Activated naive CD8-positive, alpha-beta T cell (primary cell): ENCODE measurements around the gene SETD2.
"Not testable (repeated sequence)": the region's sequence is repeated elsewhere in the genome, so short reads cannot be mapped to it uniquely, and the experiment has no call there.

Experiments used
- H3K27ac Mint-ChIP-seq: one replicate; pipeline ENCODE4 v1.8.0; 2021; ENCODE audit warnings: mixed read lengths
- H3K27me3 Mint-ChIP-seq: one replicate; pipeline ENCODE4 v1.8.0; 2021; ENCODE audit warnings: mixed read lengths
- H3K36me3 Mint-ChIP-seq: one replicate; pipeline ENCODE4 v1.8.0; 2021; ENCODE audit warnings: mixed read lengths
- H3K4me1 Mint-ChIP-seq: one replicate; pipeline ENCODE4 v1.8.0; 2021; ENCODE audit warnings: low read depth, mixed read lengths
- H3K4me3 Mint-ChIP-seq: one replicate; pipeline ENCODE4 v1.8.0; 2021; ENCODE audit warnings: mild to moderate bottlenecking, mixed read lengths
- H3K9me3 Mint-ChIP-seq: one replicate; pipeline ENCODE4 v1.8.0; 2021; ENCODE audit warnings: low read depth, mixed read lengths

SETD2 gene

GRCh38 chr3:47161983-47162696, 1.8 kb downstream of the SETD2 start:
- peaks cover 66% of the 10 kb centered on the region for H3K4me1 Mint-ChIP-seq
- peak overlapping the region; percentile 99 for H3K27ac Mint-ChIP-seq

DNA sequence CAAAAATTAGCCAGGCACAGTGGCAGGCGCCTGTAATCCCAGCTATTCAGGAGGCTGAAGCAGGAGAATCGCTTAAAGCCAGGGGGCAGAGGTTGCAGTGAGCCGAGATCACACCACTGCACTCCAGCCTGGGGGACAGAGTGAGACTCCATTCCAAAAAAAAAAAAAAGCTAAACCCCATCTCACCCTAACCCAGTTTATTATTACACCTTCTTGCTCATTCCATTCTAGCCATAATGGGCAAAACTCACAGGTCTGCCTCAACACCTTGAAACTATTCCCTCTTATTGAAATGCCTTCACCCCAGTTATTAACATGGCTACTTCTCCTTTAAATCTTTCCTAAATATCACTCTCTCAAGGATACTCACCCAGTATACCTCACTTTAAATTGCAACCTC, 4.1 kb downstream of the SETD2 start:
- Mint-ChIP-seq H3K36me3 (peaks cover 2% of the 10 kb centered on the region), H3K27ac (no peak overlapping the region), H3K4me3 (peak overlapping the region; percentile 65), H3K27me3 (no peaks in the 10 kb centered on the region), H3K9me3 (no peaks in the 10 kb centered on the region), H3K4me1 (peaks cover 73% of the 10 kb centered on the region)

More at GRCh38 chr3:47161983-47162696, 1.8 kb downstream of the SETD2 start:
- Mint-ChIP-seq H3K4me3 (peak overlapping the region; percentile 97), H3K9me3 (no peaks in the 10 kb centered on the region), H3K27me3 (no peaks in the 10 kb centered on the region), H3K36me3 (peaks cover 2% of the 10 kb centered on the region)

DNA sequence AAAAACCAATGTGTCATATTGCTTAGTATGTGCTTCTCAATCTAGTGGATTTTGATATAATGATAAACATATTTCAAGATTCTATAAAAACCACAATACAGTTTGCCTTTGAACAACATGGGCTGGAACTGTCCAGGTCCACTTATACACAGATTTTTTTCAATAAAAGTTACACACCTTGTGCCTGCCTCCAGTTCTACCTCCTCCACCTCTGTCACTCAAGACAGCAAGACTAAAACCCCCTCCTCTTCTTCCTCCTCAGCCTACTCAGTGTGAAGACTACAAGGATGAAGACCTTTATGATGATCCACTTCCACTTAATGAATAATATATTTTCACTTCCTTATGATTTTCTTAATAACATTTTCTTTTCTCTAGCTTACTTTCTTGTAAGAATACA, 5.7 kb downstream of the SETD2 start:
- Mint-ChIP-seq H3K27ac (peak overlapping the region; percentile 24), H3K4me3 (peak overlapping the region; percentile 11), H3K27me3 (no peaks in the 10 kb centered on the region), H3K9me3 (no peaks in the 10 kb centered on the region), H3K4me1 (peaks cover 84% of the 10 kb centered on the region), H3K36me3 (peaks cover 5% of the 10 kb centered on the region)

- Mint-ChIP-seq H3K9me3 (no peaks in the 10 kb centered on the region), H3K4me1 (peaks cover 84% of the 10 kb centered on the region), H3K27me3 (no peaks in the 10 kb centered on the region)
These were observed 7.5 kb downstream of the SETD2 start for GRCh38 chr3:47156396-47156795.

DNA sequence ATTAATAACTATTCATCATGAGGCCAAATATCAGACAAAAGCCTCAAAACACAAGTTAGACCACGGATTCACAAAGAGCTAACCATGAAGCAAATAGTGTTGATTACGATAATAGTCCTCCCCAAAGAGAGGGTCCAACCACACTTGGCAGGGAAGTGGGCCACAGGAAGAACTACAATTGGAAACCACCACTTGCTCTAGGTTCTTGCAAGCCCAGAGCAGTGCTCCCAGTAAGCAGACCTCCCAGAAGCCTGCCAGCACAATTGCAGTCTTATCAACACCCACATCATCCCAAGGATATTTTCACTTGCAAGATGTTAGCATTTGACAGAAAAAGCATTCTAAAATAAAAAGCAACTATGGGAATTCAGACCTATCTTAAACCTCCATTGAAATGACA, 11.3 kb downstream of the SETD2 start:
- H3K27me3 Mint-ChIP-seq, result no peaks in the 10 kb centered on the region
- H3K4me3 Mint-ChIP-seq, result peak overlapping the region; percentile 12
- peaks cover 3% of the 10 kb centered on the region for H3K36me3 Mint-ChIP-seq
- no peaks in the 10 kb centered on the region for H3K9me3 Mint-ChIP-seq
- peaks cover 76% of the 10 kb centered on the region for H3K4me1 Mint-ChIP-seq
- no peak overlapping the region for H3K27ac Mint-ChIP-seq

More at GRCh38 chr3:47156396-47156795, 7.5 kb downstream of the SETD2 start:
- H3K36me3 Mint-ChIP-seq, result peaks cover 5% of the 10 kb centered on the region
- H3K27ac Mint-ChIP-seq, result peak overlapping the region; percentile 8
- H3K4me3 Mint-ChIP-seq, result no peak overlapping the region

- Mint-ChIP-seq H3K27me3 (no peaks in the 10 kb centered on the region), H3K27ac (no peak overlapping the region), H3K36me3 (peaks cover 3% of the 10 kb centered on the region), H3K9me3 (no peaks in the 10 kb centered on the region), H3K4me1 (peaks cover 69% of the 10 kb centered on the region), H3K4me3 (peak overlapping the region; percentile 47)
These were observed 12.1 kb downstream of the SETD2 start for GRCh38 chr3:47151836-47152235.

DNA sequence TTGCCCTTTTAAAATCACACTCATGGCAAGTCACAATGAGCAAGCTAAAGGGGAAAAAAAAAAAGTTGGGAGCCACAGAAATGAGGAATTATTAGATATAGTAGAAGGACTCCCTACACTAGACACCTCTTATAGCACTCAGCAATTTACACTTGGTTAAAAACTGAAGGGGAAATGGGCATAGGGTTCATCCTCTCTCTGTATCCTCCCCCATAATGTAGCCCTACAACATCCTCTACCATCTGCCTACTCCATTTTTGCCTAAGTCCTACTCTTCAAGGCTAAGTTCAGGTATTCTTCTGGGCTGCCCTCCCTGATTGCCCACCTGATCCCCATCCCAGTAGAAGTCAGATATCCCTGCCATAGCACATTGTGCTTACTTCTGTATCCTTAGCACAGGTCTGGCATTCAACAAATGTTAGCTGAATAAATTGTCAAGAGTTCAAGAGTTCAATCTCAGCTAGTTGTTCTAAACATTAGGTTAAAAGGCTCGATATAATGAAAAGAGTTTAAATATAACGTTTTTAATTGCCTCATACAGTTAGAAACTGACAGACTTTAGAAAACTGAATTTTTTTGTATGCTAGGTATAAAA, 14.5 kb downstream of the SETD2 start:
- H3K9me3 Mint-ChIP-seq, result no peaks in the 10 kb centered on the region
- peak overlapping the region; percentile 34 for H3K27ac Mint-ChIP-seq
- H3K4me3 Mint-ChIP-seq, result peak overlapping the region; percentile 30
- H3K4me1 Mint-ChIP-seq, result peaks cover 61% of the 10 kb centered on the region
- peaks cover 2% of the 10 kb centered on the region for H3K36me3 Mint-ChIP-seq
- H3K27me3 Mint-ChIP-seq, result no peaks in the 10 kb centered on the region

DNA sequence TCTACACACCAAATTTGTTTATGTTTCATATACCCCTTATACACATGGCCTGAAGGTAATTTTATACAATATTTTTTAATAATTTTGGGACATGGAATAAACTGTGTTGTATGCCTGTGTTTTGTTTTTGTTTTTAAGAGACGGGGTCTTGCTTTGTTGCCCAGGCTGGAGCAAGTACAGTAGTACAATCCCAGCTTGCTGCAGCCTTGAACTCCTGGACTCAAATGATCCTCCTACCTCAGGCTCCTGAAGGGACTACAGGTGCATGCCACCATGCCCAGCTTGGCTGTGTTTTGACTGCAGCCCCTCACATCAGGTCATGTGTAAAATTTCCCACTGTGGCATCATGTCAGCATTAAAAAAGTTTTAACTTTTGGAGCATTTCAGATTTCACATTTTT, 18.6 kb downstream of the SETD2 start:
- Mint-ChIP-seq H3K36me3 (no peaks in the 10 kb centered on the region), H3K9me3 (no peaks in the 10 kb centered on the region), H3K27ac (no peak overlapping the region), H3K27me3 (no peaks in the 10 kb centered on the region), H3K4me1 (peaks cover 58% of the 10 kb centered on the region), H3K4me3 (no peak overlapping the region)

DNA sequence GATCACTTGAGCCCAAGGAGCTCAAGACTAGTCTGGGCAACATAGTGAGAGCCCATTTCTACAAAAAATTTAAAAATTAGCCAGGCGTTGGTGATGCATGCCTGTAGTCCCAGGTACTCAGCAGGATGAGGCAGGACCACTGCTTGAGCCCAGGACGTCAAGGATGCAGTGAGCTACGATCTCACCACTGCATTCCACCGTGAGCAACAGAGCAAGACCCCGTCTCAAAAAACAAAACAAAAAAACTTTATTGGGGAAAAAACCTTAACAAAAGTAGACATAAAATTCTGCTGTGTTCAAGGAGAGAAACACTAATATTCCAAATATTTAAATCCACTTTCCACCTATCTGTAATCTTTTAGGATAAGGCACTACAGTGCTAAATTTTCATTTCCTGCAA, 20.8 kb downstream of the SETD2 start:
- peaks cover 3% of the 10 kb centered on the region for H3K36me3 Mint-ChIP-seq
- peaks cover 58% of the 10 kb centered on the region for H3K4me1 Mint-ChIP-seq
- peak overlapping the region; percentile 7 for H3K4me3 Mint-ChIP-seq
- no peak overlapping the region for H3K27ac Mint-ChIP-seq
- no peaks in the 10 kb centered on the region for H3K9me3 Mint-ChIP-seq
- no peaks in the 10 kb centered on the region for H3K27me3 Mint-ChIP-seq

DNA sequence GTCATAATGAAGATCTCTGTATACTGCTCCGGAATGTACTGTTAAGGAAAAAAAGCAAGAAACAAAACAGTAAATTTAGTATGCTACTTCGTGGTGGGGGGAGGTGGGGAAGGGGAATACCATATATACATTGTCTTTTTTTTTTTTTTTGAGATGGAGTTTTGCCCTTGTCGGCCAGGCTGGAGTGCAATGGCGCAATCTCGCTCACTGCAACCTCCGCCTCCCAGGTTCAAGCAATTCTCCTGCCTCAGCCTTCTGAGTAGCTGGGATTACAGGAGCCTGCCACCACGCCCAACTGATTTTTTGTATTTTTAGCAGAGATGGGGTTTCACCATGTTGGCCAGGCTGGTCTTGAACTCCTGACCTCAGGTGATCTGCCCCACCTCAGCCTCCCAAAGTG, 21.4 kb downstream of the SETD2 start:
- not testable (repeated sequence) for H3K4me3 Mint-ChIP-seq, H3K27me3 Mint-ChIP-seq, H3K9me3 Mint-ChIP-seq, H3K27ac Mint-ChIP-seq, H3K36me3 Mint-ChIP-seq
- peaks cover 56% of the 10 kb centered on the region for H3K4me1 Mint-ChIP-seq

- Mint-ChIP-seq H3K4me1 (peaks cover 58% of the 10 kb centered on the region), H3K27ac (peak overlapping the region; percentile 68), H3K4me3 (peak overlapping the region; percentile 59)
- H3K27me3 Mint-ChIP-seq, H3K36me3 Mint-ChIP-seq, H3K9me3 Mint-ChIP-seq: not testable (repeated sequence)
These were observed 22.9 kb downstream of the SETD2 start for GRCh38 chr3:47140973-47141461.

GRCh38 chr3:47140553-47140952, 23.4 kb downstream of the SETD2 start:
- not testable (repeated sequence) for H3K4me3 Mint-ChIP-seq, H3K27me3 Mint-ChIP-seq, H3K27ac Mint-ChIP-seq, H3K36me3 Mint-ChIP-seq, H3K9me3 Mint-ChIP-seq
- H3K4me1 Mint-ChIP-seq, result peaks cover 60% of the 10 kb centered on the region

- Mint-ChIP-seq H3K4me1 (peaks cover 62% of the 10 kb centered on the region), H3K4me3 (no peak overlapping the region), H3K27me3 (no peaks in the 10 kb centered on the region)
These were observed 29.6 kb downstream of the SETD2 start for GRCh38 chr3:47134311-47134710.

DNA sequence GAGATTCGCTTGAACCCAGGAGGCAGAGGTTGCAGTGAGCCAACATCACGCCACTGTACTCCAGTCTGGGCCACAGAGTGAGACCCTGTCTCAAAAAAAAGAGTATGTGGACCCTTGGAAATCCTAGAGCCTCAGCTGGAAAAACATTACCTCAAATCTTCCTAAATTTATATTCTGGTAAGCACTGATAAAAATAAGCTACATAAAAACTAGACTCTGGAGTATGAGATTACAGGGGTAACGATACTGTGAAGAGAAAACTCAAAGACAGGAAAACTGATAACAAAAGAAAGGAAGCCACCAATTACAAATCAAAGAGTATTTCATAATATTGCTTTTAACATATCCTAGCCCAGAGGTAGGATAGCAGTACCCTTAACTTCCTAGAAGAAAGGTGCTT, 30.3 kb downstream of the SETD2 start:
- Mint-ChIP-seq H3K27ac (peak overlapping the region; percentile 50), H3K4me3 (no peak overlapping the region), H3K27me3 (no peaks in the 10 kb centered on the region), H3K36me3 (peaks cover 3% of the 10 kb centered on the region), H3K4me1 (peaks cover 62% of the 10 kb centered on the region), H3K9me3 (no peaks in the 10 kb centered on the region)

More at GRCh38 chr3:47134311-47134710, 29.6 kb downstream of the SETD2 start:
- peaks cover 6% of the 10 kb centered on the region for H3K36me3 Mint-ChIP-seq
- peak overlapping the region; percentile 18 for H3K27ac Mint-ChIP-seq
- H3K9me3 Mint-ChIP-seq, result no peaks in the 10 kb centered on the region

DNA sequence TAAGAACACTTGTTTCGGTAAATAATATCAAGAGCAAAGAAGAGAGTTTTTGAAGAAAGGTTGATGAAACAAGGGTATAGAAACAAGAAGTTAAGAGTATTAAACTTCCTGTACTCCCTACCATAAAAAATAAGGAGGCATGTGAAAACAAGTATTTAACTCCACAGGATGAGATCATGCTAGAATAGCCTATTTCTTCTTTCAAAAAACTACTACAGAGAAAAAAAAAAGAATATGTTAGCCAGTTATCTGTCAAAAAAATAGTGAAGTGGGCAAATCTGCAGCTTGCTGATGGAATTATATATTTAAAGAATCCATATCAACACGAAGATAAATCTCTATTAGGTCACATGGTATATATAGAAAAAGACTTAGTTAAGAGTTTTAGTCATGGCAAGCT, 33.4 kb downstream of the SETD2 start:
- Mint-ChIP-seq H3K4me3 (no peak overlapping the region), H3K36me3 (peaks cover 6% of the 10 kb centered on the region), H3K9me3 (no peaks in the 10 kb centered on the region), H3K27me3 (no peaks in the 10 kb centered on the region), H3K27ac (peak overlapping the region; percentile 28), H3K4me1 (peaks cover 64% of the 10 kb centered on the region)
